ENCODE results near the gene CD79B. TPM values are rescaled to one million over a fixed set of nuclear protein-coding genes. Genes with fewer than 3 reads are reported as not detected.
A peak's percentile ranks its signal among the peaks of the same experiment; 100 is the strongest.
"Not testable (repeated sequence)": the region's sequence is repeated elsewhere in the genome, so short reads cannot be mapped to it uniquely, and the experiment has no call there.

CD79B gene
- total RNA-seq, 1 experiment from 2014 or later: not detected

DNA sequence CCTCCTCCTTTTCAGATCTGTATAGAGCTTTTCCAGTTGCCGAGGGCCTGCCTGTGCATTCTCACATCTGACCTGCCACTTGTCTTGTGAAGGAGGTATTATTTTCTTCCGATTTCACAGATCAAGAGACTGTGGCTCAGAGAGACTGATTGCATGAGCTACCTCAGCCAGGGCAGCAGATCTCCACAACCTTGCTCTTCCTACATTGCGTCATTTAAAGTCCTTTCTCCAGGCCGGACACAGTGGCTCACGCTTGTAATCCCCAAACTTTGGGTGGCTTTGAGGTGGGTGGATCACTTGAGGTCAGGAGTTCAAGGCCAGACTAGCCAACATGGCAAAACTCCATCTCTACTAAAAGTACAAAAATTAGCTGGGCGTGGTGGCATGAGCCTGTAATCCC, 12.1 kb downstream of the CD79B start:
- not testable (repeated sequence) for H3K36me3 ChIP-seq; H3K4me3 ChIP-seq; H3K9me3 ChIP-seq (replicated peaks); H3K27ac ChIP-seq; H3K4me1 ChIP-seq (replicated peaks); H3K27me3 ChIP-seq (replicated peaks); DNase-seq (ENCODE audit: low read depth in 1 of 2, low spot score in 2 of 2)

DNA sequence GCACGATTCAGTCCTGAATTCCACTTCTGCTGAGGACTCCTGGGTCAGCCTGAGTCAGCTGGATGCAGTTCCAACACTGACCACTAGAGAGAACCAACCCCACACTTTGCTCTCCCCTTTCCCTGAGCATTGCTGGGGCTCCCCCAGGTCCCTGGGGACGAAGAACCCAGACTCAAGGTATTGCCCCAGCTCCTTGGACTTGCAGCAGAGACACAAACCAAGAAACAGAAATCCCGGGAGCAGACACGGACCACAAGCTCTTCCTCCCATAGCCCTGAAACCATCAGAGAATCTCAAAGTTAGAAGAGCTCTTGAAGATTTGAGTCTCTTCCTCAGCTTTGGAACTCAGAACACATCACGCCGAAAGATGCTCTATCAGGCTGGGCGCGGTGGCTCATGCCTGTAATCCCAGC, 12.8 kb downstream of the CD79B start:
- H3K27ac ChIP-seq: no peak overlapping the region
- H3K36me3 ChIP-seq: no peaks in the 10 kb centered on the region
- H3K4me3 ChIP-seq: no peak overlapping the region
- H3K4me1 ChIP-seq (replicated peaks): no peaks in the 10 kb centered on the region
- peaks cover 5% of the 10 kb centered on the region; the same call in 1 of the 2 replicates for H3K27me3 ChIP-seq (replicated peaks)
- DNase-seq (ENCODE audit: low read depth in 1 of 2, low spot score in 2 of 2): peak; percentile 54 to 69
- H3K9me3 ChIP-seq (replicated peaks): no peaks in the 10 kb centered on the region

DNA sequence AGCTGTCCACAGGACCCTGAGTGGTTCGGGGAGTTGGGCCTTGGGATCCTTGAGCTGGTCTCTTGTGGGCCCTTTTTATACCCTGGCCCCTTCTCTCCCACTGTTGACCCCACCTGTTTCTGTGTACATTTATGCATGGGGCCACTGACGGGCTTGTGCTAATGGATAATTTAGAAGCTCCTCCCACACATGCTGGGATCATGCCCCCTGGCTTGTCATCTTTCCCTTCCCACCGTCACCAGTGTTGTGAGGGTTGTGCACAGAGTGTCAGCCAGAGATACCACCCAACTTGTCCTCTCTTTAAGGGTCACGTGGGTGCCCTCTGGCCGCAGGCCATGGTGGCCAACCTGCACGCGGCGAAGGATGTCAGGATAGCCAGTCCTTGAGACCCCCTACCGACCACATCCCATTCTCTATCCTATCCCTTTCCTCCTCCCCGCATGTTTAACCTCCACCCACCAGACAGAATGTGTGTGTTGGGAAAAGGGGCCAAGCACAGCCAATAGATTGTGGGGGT, 13.3 kb downstream of the CD79B start, which contains the start of gene GH1:
Gene GH1 (minus strand): TSS at position 51 of the 517 bp plus-strand sequence. CDS start 63 bp downstream, outside the sequence.
- H3K9me3 ChIP-seq (replicated peaks); DNase-seq (ENCODE audit: low read depth in 1 of 2, low spot score in 2 of 2); H3K4me1 ChIP-seq (replicated peaks); H3K4me3 ChIP-seq; H3K36me3 ChIP-seq; H3K27ac ChIP-seq; H3K27me3 ChIP-seq (replicated peaks): not testable (repeated sequence)

GRCh38 chr17:63918305-63918704, 13.8 kb downstream of the CD79B start:
- no peaks in the 10 kb centered on the region for H3K9me3 ChIP-seq (replicated peaks)
- H3K4me1 ChIP-seq (replicated peaks): no peaks in the 10 kb centered on the region
- no peak for DNase-seq (ENCODE audit: low read depth in 1 of 2, low spot score in 2 of 2)
- no peaks in the 10 kb centered on the region for H3K36me3 ChIP-seq
- peaks cover 5% of the 10 kb centered on the region; the same call in 1 of the 2 replicates for H3K27me3 ChIP-seq (replicated peaks)
- H3K27ac ChIP-seq: no peak overlapping the region
- no peak overlapping the region for H3K4me3 ChIP-seq

- no peaks in the 10 kb centered on the region for H3K36me3 ChIP-seq
- H3K4me3 ChIP-seq: no peak overlapping the region
These were observed 14.5 kb downstream of the CD79B start for GRCh38 chr17:63917646-63918045.

DNA sequence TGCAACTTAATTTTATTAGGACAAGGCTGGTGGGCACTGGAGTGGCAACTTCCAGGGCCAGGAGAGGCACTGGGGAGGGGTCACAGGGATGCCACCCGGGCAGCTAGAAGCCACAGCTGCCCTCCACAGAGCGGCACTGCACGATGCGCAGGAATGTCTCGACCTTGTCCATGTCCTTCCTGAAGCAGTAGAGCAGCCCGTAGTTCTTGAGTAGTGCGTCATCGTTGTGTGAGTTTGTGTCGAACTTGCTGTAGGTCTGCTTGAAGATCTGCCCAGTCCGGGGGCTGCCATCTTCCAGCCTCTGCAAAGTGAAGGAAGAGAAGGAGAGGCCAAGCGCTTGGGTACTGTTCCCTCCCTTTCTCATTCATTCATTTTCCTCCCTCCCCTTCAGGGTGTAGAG, 14.9 kb downstream of the CD79B start:
- H3K4me3 ChIP-seq; H3K4me1 ChIP-seq (replicated peaks); DNase-seq (ENCODE audit: low read depth in 1 of 2, low spot score in 2 of 2); H3K27me3 ChIP-seq (replicated peaks); H3K9me3 ChIP-seq (replicated peaks); H3K27ac ChIP-seq; H3K36me3 ChIP-seq: not testable (repeated sequence)

More at GRCh38 chr17:63917646-63918045, 14.5 kb downstream of the CD79B start:
- Histone ChIP-seq H3K9me3 (replicated peaks) (no peaks in the 10 kb centered on the region), H3K27me3 (replicated peaks) (peaks cover 5% of the 10 kb centered on the region; the same call in 1 of the 2 replicates), H3K27ac (no peak overlapping the region), H3K4me1 (replicated peaks) (no peaks in the 10 kb centered on the region)
- DNase-seq (ENCODE audit: low read depth in 1 of 2, low spot score in 2 of 2): no peak

DNA sequence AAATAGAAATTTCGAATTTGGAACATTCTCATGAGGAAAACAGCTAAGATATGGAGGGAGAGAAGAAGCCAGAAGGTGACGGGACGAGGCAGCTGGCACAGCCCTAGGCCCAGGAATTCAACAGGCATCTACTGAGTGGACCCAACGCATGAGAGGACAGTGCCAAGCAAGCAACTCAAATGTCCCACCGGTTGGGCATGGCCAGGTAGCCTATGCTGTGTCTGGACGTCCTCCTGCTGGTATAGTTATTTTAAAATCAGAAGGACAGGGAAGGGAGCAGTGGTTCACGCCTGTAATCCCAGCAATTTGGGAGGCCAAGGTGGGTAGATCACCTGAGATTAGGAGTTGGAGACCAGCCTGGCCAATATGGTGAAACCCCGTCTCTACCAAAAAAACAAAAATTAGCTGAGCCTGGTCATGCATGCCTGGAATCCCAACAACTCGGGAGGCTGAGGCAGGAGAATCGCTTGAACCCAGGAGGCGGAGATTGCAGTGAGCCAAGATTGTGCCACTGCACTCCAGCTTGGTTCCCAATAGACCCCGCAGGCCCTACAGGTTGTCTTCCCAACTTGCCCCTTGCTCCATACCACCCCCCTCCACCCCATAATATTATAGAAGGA, 15.5 kb downstream of the CD79B start:
- Histone ChIP-seq H3K27ac (no peak overlapping the region), H3K4me3 (no peak overlapping the region), H3K36me3 (no peaks in the 10 kb centered on the region), H3K27me3 (replicated peaks) (peaks cover 5% of the 10 kb centered on the region; the same call in 1 of the 2 replicates), H3K4me1 (replicated peaks) (no peaks in the 10 kb centered on the region), H3K9me3 (replicated peaks) (no peaks in the 10 kb centered on the region)
- no peak for DNase-seq (ENCODE audit: low read depth in 1 of 2, low spot score in 2 of 2)

- not testable (repeated sequence) for H3K4me3 ChIP-seq; H3K27ac ChIP-seq; H3K27me3 ChIP-seq (replicated peaks); H3K4me1 ChIP-seq (replicated peaks); H3K36me3 ChIP-seq; H3K9me3 ChIP-seq (replicated peaks); DNase-seq (ENCODE audit: low read depth in 1 of 2, low spot score in 2 of 2)
These were observed 16.4 kb downstream of the CD79B start for GRCh38 chr17:63915753-63916152.

- DNase-seq (ENCODE audit: low read depth in 1 of 2, low spot score in 2 of 2): no peak
- H3K36me3 ChIP-seq: no peaks in the 10 kb centered on the region
- H3K4me3 ChIP-seq: no peak overlapping the region
- no peaks in the 10 kb centered on the region for H3K4me1 ChIP-seq (replicated peaks)
- no peak overlapping the region for H3K27ac ChIP-seq
- H3K9me3 ChIP-seq (replicated peaks): no peaks in the 10 kb centered on the region
- peaks cover 5% of the 10 kb centered on the region; the same call in 1 of the 2 replicates for H3K27me3 ChIP-seq (replicated peaks)
These were observed 17.7 kb downstream of the CD79B start for GRCh38 chr17:63914471-63914870.

- H3K36me3 ChIP-seq: no peaks in the 10 kb centered on the region
- no peaks in the 10 kb centered on the region for H3K9me3 ChIP-seq (replicated peaks)
- H3K4me3 ChIP-seq: no peak overlapping the region
- H3K27ac ChIP-seq: no peak overlapping the region
- no peaks in the 10 kb centered on the region for H3K4me1 ChIP-seq (replicated peaks)
- peaks cover 12% of the 10 kb centered on the region for H3K27me3 ChIP-seq (replicated peaks)
- DNase-seq (ENCODE audit: low read depth in 1 of 2, low spot score in 2 of 2): no peak
These were observed 20.5 kb downstream of the CD79B start for GRCh38 chr17:63911657-63912100.

- Histone ChIP-seq H3K4me3 (no peak within 1 kb of the TSS), H3K4me1 (replicated peaks) (no peaks in the 10 kb centered on the region), H3K27ac (no peak within 1 kb of the TSS), H3K9me3 (replicated peaks) (no peaks in the 10 kb centered on the region), H3K36me3 (no peaks in the 10 kb centered on the region), H3K27me3 (replicated peaks) (peaks cover 9% of the 10 kb centered on the region)
- no peak for DNase-seq (ENCODE audit: low read depth in 1 of 2, low spot score in 2 of 2)
These were observed 21.0 kb downstream of the CD79B start, which contains the start of gene CSHL1 for GRCh38 chr17:63911041-63911635. TSS of gene CSHL1 (minus strand) at chr17:63911258. CDS start at chr17:63911196, 62 bp downstream.

DNA sequence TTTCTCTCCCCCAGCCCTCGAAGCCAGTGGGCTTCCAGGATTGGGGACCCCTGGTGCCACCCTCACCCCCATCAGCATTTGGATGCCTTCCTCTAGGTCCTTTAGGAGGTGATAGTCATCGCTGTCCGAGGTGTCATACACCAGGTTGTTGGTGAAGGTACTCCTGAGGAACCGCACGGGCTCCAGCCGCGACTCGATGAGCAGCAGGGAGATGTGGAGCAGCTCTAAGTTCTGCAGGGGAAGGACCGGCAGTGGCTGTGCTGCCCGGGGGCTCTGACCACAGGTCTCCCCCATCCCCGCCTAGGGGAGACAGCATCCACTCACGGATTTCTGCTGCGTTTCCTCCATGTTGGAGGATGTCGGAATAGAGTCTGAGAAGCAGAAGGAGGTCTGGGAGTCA, 22.0 kb downstream of the CD79B start:
- DNase-seq (ENCODE audit: low read depth in 1 of 2, low spot score in 2 of 2): no peak
- Histone ChIP-seq H3K27ac (no peak overlapping the region), H3K36me3 (no peaks in the 10 kb centered on the region), H3K4me3 (no peak overlapping the region), H3K27me3 (replicated peaks) (peaks cover 7% of the 10 kb centered on the region), H3K4me1 (replicated peaks) (no peaks in the 10 kb centered on the region), H3K9me3 (replicated peaks) (no peaks in the 10 kb centered on the region)

DNA sequence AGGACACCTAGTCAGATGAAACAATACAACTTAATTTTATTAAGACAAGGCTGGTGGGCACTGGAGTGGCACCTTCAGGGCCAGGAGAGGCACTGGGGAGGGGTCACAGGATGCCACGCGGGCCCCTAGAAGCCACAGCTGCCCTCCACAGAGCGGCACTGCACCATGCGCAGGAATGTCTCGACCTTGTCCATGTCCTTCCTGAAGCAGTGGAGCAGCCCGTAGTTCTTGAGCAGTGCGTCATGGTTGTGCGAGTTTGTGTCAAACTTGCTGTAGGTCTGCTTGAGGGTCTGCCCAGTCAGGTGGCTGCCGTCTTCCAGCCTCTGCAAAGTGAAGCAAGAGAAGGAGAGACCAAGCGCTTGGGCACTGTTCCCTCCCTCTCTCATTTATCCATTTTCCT, 22.5 kb downstream of the CD79B start:
- DNase-seq (ENCODE audit: low read depth in 1 of 2, low spot score in 2 of 2); H3K27me3 ChIP-seq (replicated peaks); H3K4me3 ChIP-seq; H3K9me3 ChIP-seq (replicated peaks); H3K27ac ChIP-seq; H3K36me3 ChIP-seq; H3K4me1 ChIP-seq (replicated peaks): not testable (repeated sequence)

GRCh38 chr17:63907161-63907778, 24.9 kb downstream of the CD79B start:
- H3K9me3 ChIP-seq (replicated peaks); H3K4me3 ChIP-seq; H3K27me3 ChIP-seq (replicated peaks); H3K27ac ChIP-seq; H3K36me3 ChIP-seq; DNase-seq (ENCODE audit: low read depth in 1 of 2, low spot score in 2 of 2); H3K4me1 ChIP-seq (replicated peaks): not testable (repeated sequence)
